HG03342 (cell line): Measurements from ENCODE around the gene AKR7A3.
"Not testable (repeated sequence)": the region's sequence is repeated elsewhere in the genome, so short reads cannot be mapped to it uniquely, and the experiment has no call there.

ENCODE experiments used
- ATAC-seq: cut with Tn5 transposase; IDR thresholded peaks from one replicate; pipeline ENCODE4 v1.9.1; 2021; ENCODE audit warnings: mild to moderate bottlenecking, moderate library complexity; ENCODE audit not compliant: unreplicated experiment

Gene AKR7A3

GRCh38 chr1:19288324-19289241, at the start of gene AKR7A3:
TSS of gene AKR7A3 (minus strand) at chr1:19288770. CDS start at chr1:19288709, 61 bp downstream.
- ATAC-seq: not testable (repeated sequence)

- no peak for ATAC-seq
Observed at GRCh38 chr1:19338323-19338762, 49.8 kb upstream of the AKR7A3 start.

- no peak for ATAC-seq
Observed at GRCh38 chr1:19337289-19337688, 48.7 kb upstream of the AKR7A3 start.

GRCh38 chr1:19336543-19336942, 48.0 kb upstream of the AKR7A3 start:
- no peak for ATAC-seq

GRCh38 chr1:19333587-19334354, 45.2 kb upstream of the AKR7A3 start:
- no peak for ATAC-seq

- no peak for ATAC-seq
Observed at GRCh38 chr1:19332832-19333231, 44.3 kb upstream of the AKR7A3 start.

GRCh38 chr1:19331262-19331878, 42.8 kb upstream of the AKR7A3 start:
- ATAC-seq: no peak

- no peak for ATAC-seq
Observed at GRCh38 chr1:19330449-19331135, 42.0 kb upstream of the AKR7A3 start.

- no peak for ATAC-seq
Observed at GRCh38 chr1:19329611-19330010, 41.0 kb upstream of the AKR7A3 start.

- no peak for ATAC-seq
Observed at GRCh38 chr1:19329188-19329587, 40.6 kb upstream of the AKR7A3 start.

GRCh38 chr1:19328486-19328885, 39.9 kb upstream of the AKR7A3 start:
- no peak for ATAC-seq

GRCh38 chr1:19327736-19328135, 39.2 kb upstream of the AKR7A3 start:
- no peak for ATAC-seq

GRCh38 chr1:19327301-19327700, 38.7 kb upstream of the AKR7A3 start:
- ATAC-seq: no peak

- no peak for ATAC-seq
Observed at GRCh38 chr1:19326748-19327065, 38.1 kb upstream of the AKR7A3 start.

GRCh38 chr1:19325958-19326747, 37.6 kb upstream of the AKR7A3 start:
- ATAC-seq: no peak

- ATAC-seq: no peak
Observed at GRCh38 chr1:19325368-19325957, 36.9 kb upstream of the AKR7A3 start.

- no peak for ATAC-seq
Observed at GRCh38 chr1:19324665-19324990, 36.1 kb upstream of the AKR7A3 start.

- no peak for ATAC-seq
Observed at GRCh38 chr1:19323987-19324664, 35.6 kb upstream of the AKR7A3 start.

- ATAC-seq: no peak
Observed at GRCh38 chr1:19322481-19322880, 33.9 kb upstream of the AKR7A3 start.
